NT2/D1 (cell line): ENCODE data around the gene APBA2.
"Not testable (repeated sequence)": the region's sequence is repeated elsewhere in the genome, so short reads cannot be mapped to it uniquely, and the experiment has no call there.

Experiments
- DNase-seq: peaks from one replicate; pipeline ENCODE4 v3.0.0-alpha.2; 2011; ENCODE audit warnings: low read depth, low spot score
- H3K27me3 ChIP-seq: 2 replicates; pipeline ENCODE4 v1.6.0; 2011; ENCODE audit warnings: mild to moderate bottlenecking; ENCODE audit not compliant: insufficient read length, insufficient read depth
- H3K36me3 ChIP-seq: 2 replicates; pipeline ENCODE4 v1.6.1; 2011; ENCODE audit warnings: mild to moderate bottlenecking, low read length, mixed read lengths; ENCODE audit not compliant: insufficient read depth, insufficient read length
- H3K4me1 ChIP-seq: 2 replicates; pipeline ENCODE4 v1.5.1; 2011; ENCODE audit not compliant: insufficient read depth, insufficient read length
- H3K4me3 ChIP-seq: 2 replicates; pipeline ENCODE4 v1.5.1; 2011; ENCODE audit warnings: low read depth; ENCODE audit not compliant: insufficient read length
- H3K9ac ChIP-seq: 2 replicates; pipeline ENCODE4 v1.6.0; 2011; ENCODE audit warnings: low read depth; ENCODE audit not compliant: insufficient read length
- H3K9me3 ChIP-seq: 2 replicates; pipeline ENCODE4 v1.5.1; 2011; ENCODE audit warnings: mild to moderate bottlenecking, low read length; ENCODE audit not compliant: insufficient read depth
- SUZ12 ChIP-seq: IDR thresholded peaks from 2 replicates; pipeline ENCODE4 v1.6.1; 2011; ENCODE audit not compliant: insufficient read length, insufficient read depth; ENCODE audit errors: extremely low read depth
- YY1 ChIP-seq: IDR thresholded peaks from 2 replicates; pipeline ENCODE4 v1.6.1; 2011; ENCODE audit not compliant: insufficient read length, insufficient read depth
- ZNF274 ChIP-seq: IDR thresholded peaks from 2 replicates; pipeline ENCODE4 v1.6.1; 2011; ENCODE audit warnings: mild to moderate bottlenecking, low read depth, low read length

Gene APBA2

DNA sequence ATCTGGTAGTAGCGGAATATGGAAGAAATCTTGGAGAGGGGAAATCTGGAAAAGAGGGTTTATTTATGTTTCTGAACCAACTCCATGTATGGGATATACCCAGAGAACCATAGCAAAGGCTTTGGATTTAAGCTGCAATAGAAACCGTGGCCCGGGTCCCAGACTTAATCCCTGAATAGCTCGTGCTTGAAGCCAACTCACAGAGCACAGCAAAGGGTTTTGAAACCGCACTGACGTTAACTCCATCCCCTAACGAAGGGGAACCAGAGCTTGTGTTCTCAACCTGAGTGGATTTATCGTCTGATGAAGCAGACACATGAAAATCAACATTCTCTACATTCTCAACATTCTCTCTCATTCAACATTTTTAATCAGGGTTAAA lies 154.6 kb downstream of the APBA2 start:
- Histone ChIP-seq H3K4me1 (peaks cover 8% of the 10 kb centered on the region), H3K27me3 (no peaks in the 10 kb centered on the region), H3K36me3 (no peaks in the 10 kb centered on the region), H3K9ac (no peak overlapping the region), H3K9me3 (no peaks in the 10 kb centered on the region), H3K4me3 (no peak overlapping the region)
- DNase-seq: no peak
- TF ChIP-seq ZNF274 (no peak), SUZ12 (no peak), YY1 (no peak)

DNA sequence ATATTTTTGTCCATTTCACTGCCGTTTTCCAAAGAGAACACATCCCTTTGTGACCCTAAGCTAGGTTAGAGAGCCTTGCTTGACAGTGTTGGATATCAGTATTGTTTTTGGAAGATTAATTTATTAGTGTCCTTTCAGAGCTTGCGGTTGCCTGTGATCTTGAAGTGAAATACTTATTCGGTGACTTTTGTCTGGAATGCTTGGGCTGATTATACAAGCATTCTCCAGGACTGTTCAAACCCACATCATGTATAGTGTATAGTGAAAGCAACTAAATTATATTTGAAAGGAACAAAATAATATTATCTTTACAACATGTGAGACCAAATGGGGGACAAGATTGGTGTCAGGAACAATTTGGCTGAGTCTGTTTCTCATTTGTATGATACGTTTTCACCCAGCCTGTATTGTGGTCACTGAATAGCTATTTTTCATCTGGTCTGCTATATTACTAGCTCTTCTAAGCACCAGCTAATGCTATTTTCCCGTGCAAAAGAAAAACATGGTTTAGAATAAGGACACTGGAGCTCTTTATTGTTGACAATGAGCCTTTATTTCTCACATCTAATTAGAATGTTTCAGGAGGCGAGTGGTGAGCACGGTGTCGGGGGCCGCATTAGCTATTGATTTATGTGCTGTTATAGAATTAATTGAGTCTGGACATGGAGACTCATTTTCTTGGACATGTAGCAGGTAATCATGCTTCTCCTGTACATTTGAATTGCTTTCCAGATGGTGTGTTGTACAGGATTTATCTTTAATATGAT lies 158.1 kb downstream of the APBA2 start:
- no peaks in the 10 kb centered on the region for H3K36me3 ChIP-seq
- peaks cover 3% of the 10 kb centered on the region for H3K4me1 ChIP-seq
- H3K4me3 ChIP-seq: no peak overlapping the region
- no peak for TF ChIP-seq SUZ12
- TF ChIP-seq ZNF274: no peak
- no peak for TF ChIP-seq YY1
- H3K9me3 ChIP-seq: no peaks in the 10 kb centered on the region
- no peak for DNase-seq
- no peaks in the 10 kb centered on the region for H3K27me3 ChIP-seq
- H3K9ac ChIP-seq: no peak overlapping the region

DNA sequence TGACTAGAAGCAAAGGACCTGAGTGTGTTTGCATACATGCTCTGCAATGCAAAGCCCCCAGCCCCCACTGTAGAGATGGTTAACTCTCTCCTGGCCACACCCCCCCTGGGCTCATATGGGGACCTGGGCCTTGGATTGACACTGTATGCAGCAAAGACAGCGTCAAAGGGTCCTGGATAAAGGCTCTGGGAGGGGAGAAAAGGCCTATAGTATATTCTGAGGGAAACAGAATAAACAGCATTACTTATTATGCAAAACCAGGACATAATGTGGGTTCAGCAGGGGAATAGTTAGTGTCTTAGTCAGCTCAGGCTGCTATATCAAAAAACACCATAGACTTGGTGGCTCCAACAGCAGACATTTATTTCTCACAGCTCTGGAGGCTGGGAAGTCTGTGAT lies 158.7 kb downstream of the APBA2 start:
- no peak for DNase-seq
- H3K4me3 ChIP-seq: no peak overlapping the region
- no peak overlapping the region for H3K9ac ChIP-seq
- H3K27me3 ChIP-seq: no peaks in the 10 kb centered on the region
- no peaks in the 10 kb centered on the region for H3K9me3 ChIP-seq
- peaks cover 3% of the 10 kb centered on the region for H3K4me1 ChIP-seq
- H3K36me3 ChIP-seq: no peaks in the 10 kb centered on the region
- TF ChIP-seq ZNF274 (no peak), SUZ12 (no peak), YY1 (no peak)

DNA sequence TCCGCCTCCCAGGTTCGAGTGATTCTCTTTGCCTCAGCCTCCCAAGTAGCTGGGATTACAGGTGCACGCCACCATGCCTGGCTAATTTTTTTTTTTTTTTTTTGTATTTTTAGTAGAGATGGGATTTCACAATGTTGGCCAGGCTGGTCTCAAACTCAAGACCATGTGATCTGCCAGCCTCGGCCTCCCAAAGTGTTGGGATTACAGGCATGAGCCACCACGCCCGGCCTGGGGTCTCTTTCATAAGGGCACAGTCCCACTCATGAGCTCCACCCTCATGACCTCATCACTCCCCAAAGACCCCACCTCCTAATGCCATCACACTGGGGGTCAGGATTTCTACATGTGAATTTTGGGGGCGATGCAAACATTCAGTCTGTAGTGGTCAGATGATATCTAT lies 159.4 kb downstream of the APBA2 start:
- not testable (repeated sequence) for DNase-seq, H3K36me3 ChIP-seq, H3K4me3 ChIP-seq, H3K4me1 ChIP-seq, H3K9me3 ChIP-seq, H3K9ac ChIP-seq, H3K27me3 ChIP-seq

DNA sequence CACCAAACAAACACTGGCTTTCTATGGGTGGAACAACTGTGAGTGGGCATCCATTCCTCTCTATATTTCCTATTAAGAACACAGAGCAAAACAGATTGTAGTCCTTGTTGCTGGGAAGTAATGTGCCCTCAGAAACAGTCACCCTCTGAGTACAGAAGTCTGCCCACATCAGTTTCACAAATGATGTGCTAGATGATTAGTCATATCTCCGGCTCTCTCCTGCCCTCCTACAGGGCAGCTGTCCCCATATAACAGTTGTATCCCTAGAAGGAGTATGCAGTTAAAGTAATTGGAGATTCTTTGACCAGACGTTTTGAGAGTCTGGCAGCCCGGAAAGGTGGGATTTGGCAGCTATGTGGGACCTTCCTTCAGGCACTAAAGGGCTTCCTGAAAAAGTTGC lies 159.9 kb downstream of the APBA2 start:
- H3K27me3 ChIP-seq: no peaks in the 10 kb centered on the region
- TF ChIP-seq SUZ12: no peak
- TF ChIP-seq YY1: no peak
- no peak for TF ChIP-seq ZNF274
- H3K9ac ChIP-seq: no peak overlapping the region
- no peaks in the 10 kb centered on the region for H3K9me3 ChIP-seq
- H3K4me3 ChIP-seq: no peak overlapping the region
- no peaks in the 10 kb centered on the region for H3K36me3 ChIP-seq
- peaks cover 3% of the 10 kb centered on the region for H3K4me1 ChIP-seq
- no peak for DNase-seq

DNA sequence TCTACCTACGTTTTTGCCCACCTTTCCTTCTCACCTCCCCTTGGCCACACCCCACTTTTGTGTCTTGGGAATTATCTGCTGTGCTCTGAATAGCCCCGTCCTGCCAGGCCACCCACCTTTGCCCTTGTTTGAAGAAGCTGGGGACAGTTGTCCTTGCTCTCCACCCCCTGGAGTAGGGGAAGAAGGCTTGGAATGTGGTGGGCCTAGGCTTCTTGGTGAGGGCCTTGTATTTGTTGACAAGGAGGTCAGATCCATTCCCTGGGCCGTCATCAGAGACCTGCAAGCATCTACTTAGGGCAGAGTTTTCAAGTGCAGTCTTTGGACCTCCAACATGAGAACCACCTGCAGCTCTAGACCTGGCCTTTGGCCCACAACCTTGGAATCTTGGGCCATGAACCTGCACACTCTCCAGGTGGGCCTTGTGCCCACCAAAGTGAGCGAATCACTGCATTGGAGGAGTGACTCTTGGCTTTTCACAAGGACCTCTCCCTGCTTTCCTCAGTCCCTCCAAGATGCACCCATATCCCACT lies 160.6 kb downstream of the APBA2 start:
- Histone ChIP-seq H3K9ac (no peak overlapping the region), H3K36me3 (no peaks in the 10 kb centered on the region), H3K4me1 (peaks cover 3% of the 10 kb centered on the region), H3K27me3 (no peaks in the 10 kb centered on the region), H3K4me3 (no peak overlapping the region), H3K9me3 (no peaks in the 10 kb centered on the region)
- no peak for TF ChIP-seq SUZ12
- no peak for TF ChIP-seq YY1
- TF ChIP-seq ZNF274: no peak
- no peak for DNase-seq

DNA sequence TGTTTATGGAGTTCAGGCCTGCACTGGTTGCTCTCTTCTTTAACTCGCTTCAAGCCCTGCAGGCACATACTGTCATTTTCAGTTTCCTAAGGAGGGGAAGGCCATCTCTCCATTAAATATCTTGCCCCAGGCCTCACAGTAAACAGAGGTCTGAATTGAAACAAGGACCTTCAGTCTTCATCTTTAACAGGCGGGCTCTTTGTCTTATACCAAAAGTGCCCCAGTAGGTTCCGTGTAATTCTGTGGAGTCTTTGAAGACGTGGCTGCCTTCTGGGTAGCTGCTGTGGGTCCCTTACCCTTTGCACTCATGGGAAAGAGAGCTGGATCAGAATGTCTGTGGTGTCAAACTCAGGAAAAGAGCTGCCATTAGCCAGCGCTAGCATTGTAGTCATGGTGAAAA lies 161.2 kb downstream of the APBA2 start:
- no peaks in the 10 kb centered on the region for H3K36me3 ChIP-seq
- TF ChIP-seq ZNF274: no peak
- no peak for TF ChIP-seq SUZ12
- TF ChIP-seq YY1: no peak
- peaks cover 3% of the 10 kb centered on the region for H3K4me1 ChIP-seq
- no peak overlapping the region for H3K4me3 ChIP-seq
- no peaks in the 10 kb centered on the region for H3K9me3 ChIP-seq
- H3K9ac ChIP-seq: no peak overlapping the region
- no peak for DNase-seq
- no peaks in the 10 kb centered on the region for H3K27me3 ChIP-seq

DNA sequence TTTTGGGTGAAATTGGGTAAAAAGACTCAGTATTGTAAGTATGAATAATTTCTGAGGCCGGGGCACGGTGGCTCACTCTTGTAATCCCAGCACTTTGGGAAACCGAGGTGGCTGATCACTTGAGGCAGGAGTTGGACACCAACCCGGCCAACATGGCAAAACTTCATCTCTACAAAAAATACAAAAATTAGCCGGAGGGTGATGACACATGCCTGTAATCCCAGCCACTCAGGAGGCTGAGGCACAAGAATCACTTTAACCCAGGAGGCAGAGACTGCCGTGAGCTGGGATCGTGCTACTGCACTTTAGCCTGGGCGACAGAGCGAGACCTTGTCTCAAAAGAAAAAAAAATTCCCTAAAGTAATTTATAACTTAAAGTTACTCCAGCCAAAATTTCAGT lies 162.2 kb downstream of the APBA2 start:
- no peak for DNase-seq
- no peak overlapping the region for H3K4me3 ChIP-seq
- peaks cover 3% of the 10 kb centered on the region for H3K4me1 ChIP-seq
- H3K27me3 ChIP-seq: no peaks in the 10 kb centered on the region
- H3K36me3 ChIP-seq: no peaks in the 10 kb centered on the region
- H3K9ac ChIP-seq: no peak overlapping the region
- H3K9me3 ChIP-seq: peaks cover 3% of the 10 kb centered on the region; the same call in 1 of the 2 replicates
- TF ChIP-seq ZNF274 (no peak), YY1 (no peak), SUZ12 (no peak)
